ENCODE data around the gene RIOX2. TPM values are rescaled to one million over a fixed set of nuclear protein-coding genes. Genes with fewer than 3 reads are reported as not detected.

Gene RIOX2
- total RNA-seq, 3 donors from 2014 or later, result 13.5 to 20.8 (median 20.7) TPM

DNA sequence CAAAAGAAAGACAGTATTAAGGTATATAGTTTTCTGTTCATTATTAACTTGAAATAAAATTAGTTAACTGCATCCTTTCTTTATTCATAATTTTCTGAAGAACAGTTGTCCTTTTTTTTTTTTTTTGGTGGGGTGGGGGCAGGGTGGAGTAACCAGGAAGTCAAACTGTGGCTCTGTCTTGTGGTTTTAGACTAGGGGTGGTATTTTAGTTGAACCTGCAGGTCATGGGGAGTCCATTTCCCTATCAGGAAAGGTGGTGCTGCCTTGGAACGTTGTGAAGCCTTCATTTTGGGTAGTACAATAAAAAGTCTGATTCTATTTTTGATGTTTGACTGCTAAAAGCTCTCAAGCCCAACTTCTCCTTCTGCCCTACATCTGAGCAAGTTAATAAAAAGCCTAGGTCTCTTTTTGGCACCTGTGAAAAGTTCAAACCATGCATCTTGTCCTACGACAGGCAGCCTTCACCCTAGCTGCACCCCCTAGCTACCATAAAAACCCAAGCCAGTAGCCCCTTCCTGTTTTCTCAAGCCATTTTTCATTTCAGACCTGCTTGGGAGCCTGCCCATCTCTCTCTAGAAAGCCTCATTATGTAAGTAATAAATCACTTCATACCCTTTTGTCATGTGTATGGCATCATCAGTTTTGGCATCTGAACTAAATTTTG is 31.2 kb upstream of the RIOX2 start:
- DNase-seq (no peak), ATAC-seq (no peak)
- no peaks in the 10 kb centered on the region for H3K4me1 ChIP-seq (ENCODE audit: low read depth)
- no peaks in the 10 kb centered on the region for H3K9me3 ChIP-seq
- H3K36me3 ChIP-seq (ENCODE audit: low read depth), result no peaks in the 10 kb centered on the region
- TF ChIP-seq, protein P1, sequence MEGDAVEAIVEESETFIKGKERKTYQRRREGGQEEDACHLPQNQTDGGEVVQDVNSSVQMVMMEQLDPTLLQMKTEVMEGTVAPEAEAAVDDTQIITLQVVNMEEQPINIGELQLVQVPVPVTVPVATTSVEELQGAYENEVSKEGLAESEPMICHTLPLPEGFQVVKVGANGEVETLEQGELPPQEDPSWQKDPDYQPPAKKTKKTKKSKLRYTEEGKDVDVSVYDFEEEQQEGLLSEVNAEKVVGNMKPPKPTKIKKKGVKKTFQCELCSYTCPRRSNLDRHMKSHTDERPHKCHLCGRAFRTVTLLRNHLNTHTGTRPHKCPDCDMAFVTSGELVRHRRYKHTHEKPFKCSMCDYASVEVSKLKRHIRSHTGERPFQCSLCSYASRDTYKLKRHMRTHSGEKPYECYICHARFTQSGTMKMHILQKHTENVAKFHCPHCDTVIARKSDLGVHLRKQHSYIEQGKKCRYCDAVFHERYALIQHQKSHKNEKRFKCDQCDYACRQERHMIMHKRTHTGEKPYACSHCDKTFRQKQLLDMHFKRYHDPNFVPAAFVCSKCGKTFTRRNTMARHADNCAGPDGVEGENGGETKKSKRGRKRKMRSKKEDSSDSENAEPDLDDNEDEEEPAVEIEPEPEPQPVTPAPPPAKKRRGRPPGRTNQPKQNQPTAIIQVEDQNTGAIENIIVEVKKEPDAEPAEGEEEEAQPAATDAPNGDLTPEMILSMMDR (IDR thresholded peaks at IDR 0.05), result no peak
- H3K4me3 ChIP-seq, result no peak overlapping the region
- intact Hi-C loops (cut with DNase I, micrococcal nuclease), result no loop called here

DNA sequence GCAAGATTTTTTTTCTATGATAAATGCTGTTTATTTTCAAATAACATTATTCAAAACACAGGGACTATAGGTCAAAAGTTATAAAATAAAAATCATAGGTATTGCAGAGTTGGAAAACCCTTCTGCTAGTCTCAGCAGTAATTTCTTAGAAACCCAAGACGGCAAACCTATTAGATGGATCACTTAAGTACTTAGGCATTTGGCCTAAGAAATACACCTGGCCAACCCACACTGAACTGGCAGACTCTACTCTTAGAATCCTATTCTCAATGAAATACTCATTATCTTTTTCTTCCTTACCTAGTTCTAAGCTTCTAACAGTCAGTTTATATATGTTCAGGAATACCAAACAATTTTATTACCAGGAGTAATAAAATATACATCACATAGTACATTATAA is 30.5 kb upstream of the RIOX2 start:
- intact Hi-C loops (cut with DNase I, micrococcal nuclease), result no loop called here
- no peak overlapping the region for H3K4me3 ChIP-seq
- no peaks in the 10 kb centered on the region for H3K4me1 ChIP-seq (ENCODE audit: low read depth)
- no peaks in the 10 kb centered on the region for H3K9me3 ChIP-seq
- no peak for DNase-seq
- no peaks in the 10 kb centered on the region for H3K36me3 ChIP-seq (ENCODE audit: low read depth)
- TF ChIP-seq, protein P1 (IDR thresholded peaks at IDR 0.05), result no peak
- ATAC-seq, result no peak

- Histone ChIP-seq H3K36me3 (ENCODE audit: low read depth) (no peaks in the 10 kb centered on the region), H3K9me3 (no peaks in the 10 kb centered on the region), H3K4me3 (no peak overlapping the region), H3K4me1 (ENCODE audit: low read depth) (no peaks in the 10 kb centered on the region)
- no peak for ATAC-seq
- DNase-seq, result no peak
- intact Hi-C loops (cut with DNase I, micrococcal nuclease), result no loop called here
- TF ChIP-seq, protein P1 (IDR thresholded peaks at IDR 0.05), result no peak
Observed at GRCh38 chr3:97999994-98000393, 27.8 kb upstream of the RIOX2 start.

- ATAC-seq (no peak), DNase-seq (no peak)
- intact Hi-C loops (cut with DNase I, micrococcal nuclease), result no loop called here
- H3K4me3 ChIP-seq, result no peak overlapping the region
- H3K4me1 ChIP-seq (ENCODE audit: low read depth), result no peaks in the 10 kb centered on the region
- H3K9me3 ChIP-seq, result no peaks in the 10 kb centered on the region
- H3K36me3 ChIP-seq (ENCODE audit: low read depth), result no peaks in the 10 kb centered on the region
- TF ChIP-seq, protein P1 (IDR thresholded peaks at IDR 0.05), result no peak
Observed at GRCh38 chr3:97999103-97999502, 26.9 kb upstream of the RIOX2 start.

- Histone ChIP-seq H3K4me1 (ENCODE audit: low read depth) (no peaks in the 10 kb centered on the region), H3K36me3 (ENCODE audit: low read depth) (no peaks in the 10 kb centered on the region), H3K4me3 (no peak overlapping the region), H3K9me3 (no peaks in the 10 kb centered on the region)
- TF ChIP-seq, protein P1 (IDR thresholded peaks at IDR 0.05), result no peak
- intact Hi-C loops (cut with DNase I, micrococcal nuclease), result no loop called here
- ATAC-seq (no peak), DNase-seq (no peak)
Observed at GRCh38 chr3:97996988-97997387, 24.8 kb upstream of the RIOX2 start.
